NB4 (cell line): ENCODE data around the gene PHC1.

Source experiments
- DNase-seq: peaks from one replicate; pipeline ENCODE4 v3.0.0; 2010; ENCODE audit warnings: low read depth
- H3K4me3 ChIP-seq: one replicate; pipeline ENCODE4 v1.5.1; 2011; ENCODE audit warnings: mild to moderate bottlenecking, low read depth, low read length, moderate library complexity
- CTCF ChIP-seq: IDR thresholded peaks from one replicate; pipeline ENCODE4 v1.5.1; 2012; ENCODE audit warnings: low read depth, low read length
- MAX ChIP-seq: IDR thresholded peaks from 2 replicates; pipeline ENCODE4 v1.6.1; 2011; ENCODE audit warnings: low read depth, low read length
- MYC ChIP-seq: IDR thresholded peaks from 2 replicates; pipeline ENCODE4 v1.6.1; 2011; ENCODE audit warnings: low read depth, low read length
- POLR2A ChIP-seq: IDR thresholded peaks from 2 replicates; pipeline ENCODE4 v1.6.1; 2011; ENCODE audit warnings: mild to moderate bottlenecking; ENCODE audit not compliant: insufficient read length; ENCODE audit errors: extremely low read depth

PHC1 gene

GRCh38 chr12:8980137-8980536, 65.8 kb downstream of the PHC1 start:
- no peak overlapping the region for H3K4me3 ChIP-seq
- TF ChIP-seq CTCF: no peak
- no peak for TF ChIP-seq MYC
- TF ChIP-seq MAX: no peak
- no peak for TF ChIP-seq POLR2A
- DNase-seq: no peak

- DNase-seq: no peak
- no peak overlapping the region for H3K4me3 ChIP-seq
- TF ChIP-seq MYC (no peak), MAX (no peak), POLR2A (no peak), CTCF (no peak)
Observed at GRCh38 chr12:8985213-8985754, 71.0 kb downstream of the PHC1 start.

- TF ChIP-seq MYC (no peak), POLR2A (no peak), CTCF (no peak), MAX (no peak)
- DNase-seq: peak; percentile 11
- no peak overlapping the region for H3K4me3 ChIP-seq
Observed at GRCh38 chr12:8987163-8987562, 72.9 kb downstream of the PHC1 start.

GRCh38 chr12:8987685-8988084, 73.4 kb downstream of the PHC1 start:
- TF ChIP-seq MYC (no peak), MAX (no peak), CTCF (no peak), POLR2A (no peak)
- no peak for DNase-seq
- H3K4me3 ChIP-seq: no peak overlapping the region

GRCh38 chr12:8989413-8989812, 75.1 kb downstream of the PHC1 start, which contains the start of gene KLRG1:
KLRG1 (plus strand) TSS chr12:8989546; CDS start chr12:8989636, 90 bp downstream.
- DNase-seq: peak; percentile 34
- no peak within 1 kb of the TSS for H3K4me3 ChIP-seq
- TF ChIP-seq POLR2A (no peak), CTCF (no peak), MYC (no peak), MAX (no peak)
